AG04450 (cell line): ENCODE results near the gene NEK1. TPM values are rescaled to one million over a fixed set of nuclear protein-coding genes. Genes with fewer than 3 reads are reported as not detected.

Source experiments
- CTCF ChIA-PET: fragments of 300-600, 350-600 bp; formaldehyde crosslinking; extraction: SDS; loops from one replicate; lab custom pipeline; 2022; ENCODE audit warnings: antibody characterized with exemption, inconsistent platforms; lab: Charles Lee
- POLR2A ChIA-PET: fragments of 350-600 bp; formaldehyde crosslinking; extraction: SDS; loops from one replicate; lab custom pipeline; 2021; ENCODE audit warnings: antibody characterized with exemption, inconsistent platforms; lab: Yijun Ruan, JAX
- DNase-seq: peaks from one replicate; pipeline ENCODE4 v3.0.0-alpha.2; 2011; ENCODE audit warnings: low read depth, low spot score
- H3K27ac ChIP-seq: one replicate; pipeline ENCODE4 v1.5.1; 2012; ENCODE audit warnings: low read depth, low read length, control low read depth
- H3K27me3 ChIP-seq: one replicate; pipeline ENCODE4 v1.6.0; 2012; ENCODE audit warnings: low read length; ENCODE audit not compliant: control insufficient read depth, insufficient read depth
- H3K4me3 ChIP-seq: 2 replicates; pipeline ENCODE4 v1.5.1; 2011; ENCODE audit warnings: mild to moderate bottlenecking, low read depth, low read length, control low read depth
- H3K9me3 ChIP-seq: 2 replicates; pipeline ENCODE4 v1.5.1; 2012; ENCODE audit warnings: low read length; ENCODE audit not compliant: control insufficient read depth, insufficient read depth
- CTCF ChIP-seq: IDR thresholded peaks from 2 replicates; pipeline ENCODE4 v1.5.1; 2011; ENCODE audit warnings: low read depth, low read length, control low read depth, inconsistent platforms
- polyA plus RNA-seq: library from polyadenylated mRNA; depleted of rRNA; stranded (reverse); fragments of >200 nt; gene quantifications from 2 replicates; pipeline ENCODE4 v1.2.3, GENCODE V29; 2011

Gene NEK1
- polyA plus RNA-seq, 1 experiment: 7.7 TPM

- H3K27me3 ChIP-seq: no peaks in the 10 kb centered on the region
- H3K9me3 ChIP-seq: no peaks in the 10 kb centered on the region
- ChIA-PET POLR2A (no interaction called here), CTCF (interaction anchor here (0.5 kb wide), 1 partner anchor 390 kb away, joined by 4 read pairs; no protein-coding TSS in a partner anchor)
- H3K4me3 ChIP-seq: no peak overlapping the region
- DNase-seq: no peak
- H3K27ac ChIP-seq: no peak overlapping the region
- TF ChIP-seq CTCF: no peak
These were observed 197.5 kb downstream of the NEK1 start for GRCh38 chr4:169414913-169415312.

- POLR2A ChIA-PET: no interaction called here
- no peak for TF ChIP-seq CTCF
These were observed 200.3 kb downstream of the NEK1 start for GRCh38 chr4:169412046-169412445.

GRCh38 chr4:169410839-169411770 is 201.3 kb downstream of the NEK1 start:
- Histone ChIP-seq H3K27me3 (no peaks in the 10 kb centered on the region), H3K27ac (no peak overlapping the region), H3K9me3 (no peaks in the 10 kb centered on the region), H3K4me3 (no peak overlapping the region)
- ChIA-PET CTCF (interaction anchor here (1.1 kb wide), 1 partner anchor 11 kb away, joined by 3 read pairs; no protein-coding TSS in a partner anchor), POLR2A (no interaction called here)
- TF ChIP-seq CTCF: no peak
- peak; percentile 16 for DNase-seq

More at GRCh38 chr4:169412046-169412445, 200.3 kb downstream of the NEK1 start:
- Histone ChIP-seq H3K27ac (no peak overlapping the region), H3K9me3 (no peaks in the 10 kb centered on the region), H3K4me3 (no peak overlapping the region), H3K27me3 (no peaks in the 10 kb centered on the region)
- CTCF ChIA-PET: no interaction called here
- no peak for DNase-seq

GRCh38 chr4:169407217-169407845 is 205.1 kb downstream of the NEK1 start:
- H3K4me3 ChIP-seq: no peak overlapping the region
- POLR2A ChIA-PET: no interaction called here
- H3K9me3 ChIP-seq: no peaks in the 10 kb centered on the region
- DNase-seq: no peak
- CTCF ChIA-PET: no interaction called here
- no peaks in the 10 kb centered on the region for H3K27me3 ChIP-seq
- H3K27ac ChIP-seq: no peak overlapping the region
- no peak for TF ChIP-seq CTCF

GRCh38 chr4:169404960-169405359 is 207.4 kb downstream of the NEK1 start:
- DNase-seq: no peak
- CTCF ChIA-PET: interaction anchor here (0.8 kb wide), 1 partner anchor 81 kb away, joined by 3 read pairs; no protein-coding TSS in a partner anchor
- POLR2A ChIA-PET: no interaction called here

More at GRCh38 chr4:169404960-169405359, 207.4 kb downstream of the NEK1 start:
- no peaks in the 10 kb centered on the region for H3K9me3 ChIP-seq
- no peak overlapping the region for H3K27ac ChIP-seq
- no peak overlapping the region for H3K4me3 ChIP-seq
- no peaks in the 10 kb centered on the region for H3K27me3 ChIP-seq
- TF ChIP-seq CTCF: no peak
